K562 (cell line): ENCODE results near the gene HTR1D. TPM values are rescaled to one million over a fixed set of nuclear protein-coding genes. Genes with fewer than 3 reads are reported as not detected.
A peak's percentile ranks its signal among the peaks of the same experiment; 100 is the strongest.

Experiments used
- EGR1 ChIP-seq: fragments of 450-650 bp; conservative IDR thresholded peaks from 2 replicates; pipeline ENCODE4 v1.6.1; 2017; ENCODE audit warnings: mild to moderate bottlenecking
- ETV6 ChIP-seq, 3 experiments: fragments of 150-350 bp in 1 of 3; sonication (generic) in 1 of 3; formaldehyde crosslinking in 1 of 3; IDR thresholded peaks; 2 replicates each; pipeline versions ENCODE4 v1.6.1 to v1.8.0; 2014 to 2022; ENCODE audit warnings: borderline replicate concordance in 2 of 3, low read depth in 2 of 3, antibody characterized with exemption in 1 of 3, low read length in 1 of 3, mild to moderate bottlenecking in 1 of 3, missing genetic modification reagents in 1 of 3
- FOXA1 ChIP-seq: fragments of 450-650 bp; IDR thresholded peaks from 2 replicates; pipeline ENCODE4 v1.6.1; 2016; ENCODE audit warnings: mild to moderate bottlenecking, borderline replicate concordance
- GTF2F1 ChIP-seq: IDR thresholded peaks from 2 replicates; pipeline ENCODE4 v1.6.1; 2011; ENCODE audit warnings: low read depth, low read length, improper control_type of control experiment
- NONO ChIP-seq, 2 experiments: fragments of 200-400 bp in 1 of 2; fragments of 450-650 bp in 1 of 2; formaldehyde crosslinking in 1 of 2; IDR thresholded peaks; 2 replicates each; pipeline ENCODE4 v1.6.1; 2017; ENCODE audit warnings: low read depth in 2 of 2, mild to moderate bottlenecking in 2 of 2, moderate library complexity in 2 of 2, low read length in 1 of 2
- RCOR1 ChIP-seq, 2 experiments: IDR thresholded peaks; 2 replicates each; pipeline ENCODE4 v1.6.1; 2012; ENCODE audit warnings: low read depth in 2 of 2, low read length in 2 of 2, borderline replicate concordance in 1 of 2, improper control_type of control experiment in 1 of 2
- YY1 ChIP-seq, 3 experiments: IDR thresholded peaks; 2 replicates each; pipeline ENCODE4 v1.6.1; 2011; ENCODE audit warnings: low read length in 2 of 3, mild to moderate bottlenecking in 2 of 3, moderate library complexity in 2 of 3, borderline replicate concordance in 1 of 3, control low read depth in 1 of 3, low read depth in 1 of 3; ENCODE audit not compliant: insufficient read depth in 3 of 3, insufficient replicate concordance in 2 of 3, control insufficient read depth in 1 of 3, insufficient read length in 1 of 3; ENCODE audit errors: extremely low read depth in 1 of 3
- ZBTB1 ChIP-seq: sonication (generic); formaldehyde crosslinking; IDR thresholded peaks from 2 replicates; pipeline ENCODE4 v1.8.1; 2023; ENCODE audit warnings: missing genetic modification reagents, low read depth, mild to moderate bottlenecking, borderline replicate concordance
- polyA plus RNA-seq, 8 experiments: library from polyadenylated mRNA; depleted of rRNA in 4 of 8; stranded (reverse) in 5 of 8; unstranded in 3 of 8; fragments of >200 nt; fragmentation: Nextera tagmentation in 2 of 8; fragmentation: Illumina TruSeq in 1 of 8; extraction: Ambion mirVana in 2 of 8; extraction: Trizol in 1 of 8; gene quantifications; 2 replicates each; pipeline versions ENCODE4 v1.2.1 to v1.2.3, GENCODE V29; 2011 to 2014; ENCODE audit warnings: inconsistent platforms in 1 of 8, missing spikeins in 1 of 8
- total RNA-seq, 7 experiments: library from RNA; depleted of rRNA in 6 of 7; stranded (reverse); fragments of >200 nt in 6 of 7; fragmentation: Illumina TruSeq in 2 of 7; extraction: Trizol in 2 of 7; gene quantifications; 2 replicates each; pipeline versions ENCODE4 v1.2.1 to v1.2.3, GENCODE V29; 2011 to 2021; ENCODE audit warnings: low replicate concordance in 1 of 7
- TF ChIP-seq, protein P1 (sequence below), 2 experiments: IDR thresholded peaks; 2 replicates each; pipeline ENCODE4 v1.6.1; 2012; ENCODE audit warnings: improper control_type of control experiment in 2 of 2, low read depth in 2 of 2, low read length in 2 of 2, borderline replicate concordance in 1 of 2
- TF ChIP-seq, protein P2 (sequence below): sonication (generic); formaldehyde crosslinking; IDR thresholded peaks from 2 replicates; pipeline ENCODE4 v1.8.0; 2022; ENCODE audit warnings: mild to moderate bottlenecking, missing genetic modification reagents
- TF ChIP-seq, protein P3 (sequence below): fragments of 200-800 bp; sonication (Bioruptor generic); IDR thresholded peaks from 2 replicates; pipeline ENCODE4 v1.6.1; 2017; ENCODE audit warnings: missing genetic modification characterization, missing compliant biosample characterization
- TF ChIP-seq, protein P4 (sequence below): fragments of 150-350 bp; IDR thresholded peaks from 2 replicates; pipeline ENCODE4 v1.6.1; 2014; ENCODE audit warnings: low read depth, mild to moderate bottlenecking, low read length, borderline replicate concordance
- TF ChIP-seq, protein P5 (sequence below): fragments of 450-650 bp; formaldehyde crosslinking; IDR thresholded peaks from 2 replicates; pipeline ENCODE4 v1.4.0; 2022; ENCODE audit warnings: missing genetic modification characterization

HTR1D gene
- total and polyA plus RNA-seq, 9 of the 15 experiments (the other 6 are each of a cell fraction or from before 2014, with no cell fraction given), result 0.03 to 0.09 (median 0.04) TPM; not detected in 4

DNA sequence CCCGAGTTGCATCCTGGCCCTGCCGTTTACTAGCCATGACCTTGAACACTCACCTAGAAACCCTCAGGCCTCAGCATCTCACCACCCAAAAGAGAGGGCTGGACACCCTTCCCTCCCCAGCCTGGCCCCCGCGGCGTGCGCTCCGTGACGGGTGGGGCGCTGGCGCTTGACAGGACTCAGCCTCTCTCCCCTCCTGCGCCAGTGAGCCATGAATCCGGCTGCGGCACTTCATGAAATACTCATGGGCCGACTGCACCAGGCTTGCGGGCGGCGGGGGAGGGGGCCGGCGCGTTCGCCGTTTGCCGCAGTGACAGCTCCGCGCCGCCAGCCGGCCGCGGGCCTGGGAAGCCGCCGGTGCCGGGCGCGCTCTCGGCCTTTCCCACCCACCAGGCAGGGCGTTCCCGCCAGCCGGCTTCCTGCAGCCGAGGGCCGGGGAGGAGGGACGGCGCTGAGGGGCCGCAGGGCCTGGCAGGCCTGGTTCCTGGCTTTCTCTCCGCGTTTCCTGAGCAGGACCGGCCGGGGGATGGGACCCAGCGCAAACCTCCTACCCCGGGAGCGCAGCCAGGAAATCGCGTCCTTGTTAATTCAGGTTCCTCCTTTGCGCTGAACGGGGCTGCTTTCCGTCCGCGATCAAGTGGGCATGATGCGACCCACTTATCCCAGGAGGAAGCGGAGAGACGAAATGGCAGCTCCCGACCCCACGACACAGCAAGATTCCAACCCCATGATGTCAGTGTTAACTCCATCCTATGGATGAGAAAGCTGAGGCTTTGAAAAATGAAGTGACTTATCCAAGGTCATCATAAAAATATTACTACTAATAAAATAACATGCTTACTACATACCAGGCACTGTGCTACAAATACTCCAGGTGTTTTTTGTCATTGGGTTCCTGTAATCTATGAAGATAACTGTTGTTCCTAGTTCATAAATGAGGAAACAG lies 39.6 kb downstream of the HTR1D start (continued):
- TF ChIP-seq, protein P1, sequence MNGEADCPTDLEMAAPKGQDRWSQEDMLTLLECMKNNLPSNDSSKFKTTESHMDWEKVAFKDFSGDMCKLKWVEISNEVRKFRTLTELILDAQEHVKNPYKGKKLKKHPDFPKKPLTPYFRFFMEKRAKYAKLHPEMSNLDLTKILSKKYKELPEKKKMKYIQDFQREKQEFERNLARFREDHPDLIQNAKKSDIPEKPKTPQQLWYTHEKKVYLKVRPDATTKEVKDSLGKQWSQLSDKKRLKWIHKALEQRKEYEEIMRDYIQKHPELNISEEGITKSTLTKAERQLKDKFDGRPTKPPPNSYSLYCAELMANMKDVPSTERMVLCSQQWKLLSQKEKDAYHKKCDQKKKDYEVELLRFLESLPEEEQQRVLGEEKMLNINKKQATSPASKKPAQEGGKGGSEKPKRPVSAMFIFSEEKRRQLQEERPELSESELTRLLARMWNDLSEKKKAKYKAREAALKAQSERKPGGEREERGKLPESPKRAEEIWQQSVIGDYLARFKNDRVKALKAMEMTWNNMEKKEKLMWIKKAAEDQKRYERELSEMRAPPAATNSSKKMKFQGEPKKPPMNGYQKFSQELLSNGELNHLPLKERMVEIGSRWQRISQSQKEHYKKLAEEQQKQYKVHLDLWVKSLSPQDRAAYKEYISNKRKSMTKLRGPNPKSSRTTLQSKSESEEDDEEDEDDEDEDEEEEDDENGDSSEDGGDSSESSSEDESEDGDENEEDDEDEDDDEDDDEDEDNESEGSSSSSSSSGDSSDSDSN (IDR thresholded peaks at IDR 0.05; ENCODE audit: borderline replicate concordance in 1 of 2, low read depth in 2 of 2, low read length in 2 of 2), result peak; percentile 95 to 98
- TF ChIP-seq GTF2F1 (no peak), EGR1 (0 out of 2 replicates have a peak, but pooled peaks have one; percentile 4), RCOR1 (IDR thresholded peaks at IDR 0.05; ENCODE audit: borderline replicate concordance in 1 of 2, low read depth in 2 of 2, low read length in 2 of 2) (0 out of 4 replicates have a peak, but pooled peaks of 1 of the 2 experiments have one; percentile 18), YY1 (IDR thresholded peaks at IDR 0.05; ENCODE audit: borderline replicate concordance in 1 of 3, control insufficient read depth in 1 of 3, extremely low read depth in 1 of 3, insufficient read depth in 3 of 3, insufficient read length in 1 of 3, insufficient replicate concordance in 2 of 3, low read depth in 1 of 3, low read length in 2 of 3) (peak in 1 of 3 experiments; percentile 61), ZBTB1 (CRISPR knock-in tag) (peak; percentile 58; the same call in 1 of the 2 replicates), NONO (IDR thresholded peaks at IDR 0.05; ENCODE audit: low read depth in 2 of 2, low read length in 1 of 2) (0 out of 4 replicates have a peak, but pooled peaks of 1 of the 2 experiments have one; percentile 60), FOXA1 (no peak), ETV6 (IDR thresholded peaks at IDR 0.05; ENCODE audit: borderline replicate concordance in 1 of 2, low read depth in 2 of 2, low read length in 1 of 2) (no peak), ETV6 (CRISPR knock-in tag; IDR thresholded peaks at IDR 0.05; ENCODE audit: borderline replicate concordance) (no peak)
- TF ChIP-seq, protein P2, sequence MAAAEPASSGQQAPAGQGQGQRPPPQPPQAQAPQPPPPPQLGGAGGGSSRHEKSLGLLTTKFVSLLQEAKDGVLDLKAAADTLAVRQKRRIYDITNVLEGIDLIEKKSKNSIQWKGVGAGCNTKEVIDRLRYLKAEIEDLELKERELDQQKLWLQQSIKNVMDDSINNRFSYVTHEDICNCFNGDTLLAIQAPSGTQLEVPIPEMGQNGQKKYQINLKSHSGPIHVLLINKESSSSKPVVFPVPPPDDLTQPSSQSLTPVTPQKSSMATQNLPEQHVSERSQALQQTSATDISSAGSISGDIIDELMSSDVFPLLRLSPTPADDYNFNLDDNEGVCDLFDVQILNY, result no peak
- TF ChIP-seq, protein P3, sequence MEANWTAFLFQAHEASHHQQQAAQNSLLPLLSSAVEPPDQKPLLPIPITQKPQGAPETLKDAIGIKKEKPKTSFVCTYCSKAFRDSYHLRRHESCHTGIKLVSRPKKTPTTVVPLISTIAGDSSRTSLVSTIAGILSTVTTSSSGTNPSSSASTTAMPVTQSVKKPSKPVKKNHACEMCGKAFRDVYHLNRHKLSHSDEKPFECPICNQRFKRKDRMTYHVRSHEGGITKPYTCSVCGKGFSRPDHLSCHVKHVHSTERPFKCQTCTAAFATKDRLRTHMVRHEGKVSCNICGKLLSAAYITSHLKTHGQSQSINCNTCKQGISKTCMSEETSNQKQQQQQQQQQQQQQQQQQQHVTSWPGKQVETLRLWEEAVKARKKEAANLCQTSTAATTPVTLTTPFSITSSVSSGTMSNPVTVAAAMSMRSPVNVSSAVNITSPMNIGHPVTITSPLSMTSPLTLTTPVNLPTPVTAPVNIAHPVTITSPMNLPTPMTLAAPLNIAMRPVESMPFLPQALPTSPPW (CRISPR knock-in tag), result peak; percentile 64
- TF ChIP-seq, protein P4, sequence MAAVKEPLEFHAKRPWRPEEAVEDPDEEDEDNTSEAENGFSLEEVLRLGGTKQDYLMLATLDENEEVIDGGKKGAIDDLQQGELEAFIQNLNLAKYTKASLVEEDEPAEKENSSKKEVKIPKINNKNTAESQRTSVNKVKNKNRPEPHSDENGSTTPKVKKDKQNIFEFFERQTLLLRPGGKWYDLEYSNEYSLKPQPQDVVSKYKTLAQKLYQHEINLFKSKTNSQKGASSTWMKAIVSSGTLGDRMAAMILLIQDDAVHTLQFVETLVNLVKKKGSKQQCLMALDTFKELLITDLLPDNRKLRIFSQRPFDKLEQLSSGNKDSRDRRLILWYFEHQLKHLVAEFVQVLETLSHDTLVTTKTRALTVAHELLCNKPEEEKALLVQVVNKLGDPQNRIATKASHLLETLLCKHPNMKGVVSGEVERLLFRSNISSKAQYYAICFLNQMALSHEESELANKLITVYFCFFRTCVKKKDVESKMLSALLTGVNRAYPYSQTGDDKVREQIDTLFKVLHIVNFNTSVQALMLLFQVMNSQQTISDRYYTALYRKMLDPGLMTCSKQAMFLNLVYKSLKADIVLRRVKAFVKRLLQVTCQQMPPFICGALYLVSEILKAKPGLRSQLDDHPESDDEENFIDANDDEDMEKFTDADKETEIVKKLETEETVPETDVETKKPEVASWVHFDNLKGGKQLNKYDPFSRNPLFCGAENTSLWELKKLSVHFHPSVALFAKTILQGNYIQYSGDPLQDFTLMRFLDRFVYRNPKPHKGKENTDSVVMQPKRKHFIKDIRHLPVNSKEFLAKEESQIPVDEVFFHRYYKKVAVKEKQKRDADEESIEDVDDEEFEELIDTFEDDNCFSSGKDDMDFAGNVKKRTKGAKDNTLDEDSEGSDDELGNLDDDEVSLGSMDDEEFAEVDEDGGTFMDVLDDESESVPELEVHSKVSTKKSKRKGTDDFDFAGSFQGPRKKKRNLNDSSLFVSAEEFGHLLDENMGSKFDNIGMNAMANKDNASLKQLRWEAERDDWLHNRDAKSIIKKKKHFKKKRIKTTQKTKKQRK, result no peak
- TF ChIP-seq, protein P5, sequence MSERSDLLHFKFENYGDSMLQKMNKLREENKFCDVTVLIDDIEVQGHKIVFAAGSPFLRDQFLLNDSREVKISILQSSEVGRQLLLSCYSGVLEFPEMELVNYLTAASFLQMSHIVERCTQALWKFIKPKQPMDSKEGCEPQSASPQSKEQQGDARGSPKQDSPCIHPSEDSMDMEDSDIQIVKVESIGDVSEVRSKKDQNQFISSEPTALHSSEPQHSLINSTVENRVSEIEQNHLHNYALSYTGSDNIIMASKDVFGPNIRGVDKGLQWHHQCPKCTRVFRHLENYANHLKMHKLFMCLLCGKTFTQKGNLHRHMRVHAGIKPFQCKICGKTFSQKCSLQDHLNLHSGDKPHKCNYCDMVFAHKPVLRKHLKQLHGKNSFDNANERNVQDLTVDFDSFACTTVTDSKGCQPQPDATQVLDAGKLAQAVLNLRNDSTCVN (CRISPR knock-in tag), result no peak
